ENCODE data around the gene VRK2.
"Not testable (repeated sequence)": the region's sequence is repeated elsewhere in the genome, so short reads cannot be mapped to it uniquely, and the experiment has no call there.

The VRK2 gene

DNA sequence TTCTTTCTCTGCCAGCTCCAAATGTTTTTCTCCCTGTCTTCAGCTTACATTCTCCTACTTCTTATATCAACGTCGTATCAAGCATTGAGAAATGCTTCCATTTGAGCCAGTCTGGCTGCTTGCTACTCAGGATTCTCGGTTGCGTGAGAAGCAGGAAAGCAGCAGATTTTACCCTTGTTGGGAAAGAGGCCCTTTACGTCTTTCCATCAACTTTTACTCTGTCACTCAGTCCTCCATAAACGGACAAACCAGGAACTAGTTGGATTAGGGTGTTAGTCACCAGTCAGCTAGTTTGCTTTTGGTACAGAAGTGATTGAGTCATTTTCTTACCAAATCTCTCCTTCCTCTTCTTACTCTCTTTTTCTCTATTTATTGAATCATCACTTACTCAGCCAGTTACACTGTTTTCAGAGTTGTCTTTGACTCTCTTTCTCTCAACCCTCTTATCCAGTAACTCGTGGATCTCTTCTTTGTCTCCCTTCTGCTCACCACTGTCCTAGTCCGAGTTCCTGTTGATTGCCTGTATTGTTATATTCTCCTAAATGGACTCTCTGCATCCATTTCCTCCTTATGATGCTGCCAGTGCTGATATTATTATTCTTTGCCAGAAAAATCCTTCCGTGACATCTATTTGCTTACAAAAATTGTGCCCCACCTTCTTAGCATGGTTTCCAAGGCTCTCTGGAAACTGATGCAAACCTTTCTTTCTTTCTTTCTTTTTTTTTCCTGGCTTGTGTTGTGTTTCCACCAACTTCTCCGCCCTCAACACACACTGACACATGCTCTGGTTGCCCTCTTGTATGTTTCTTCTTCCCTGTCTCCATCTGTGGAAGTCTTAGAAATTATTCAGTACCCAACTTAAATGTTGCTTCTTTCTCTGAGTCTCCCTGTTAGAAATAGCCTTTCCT is 61.5 kb downstream of the VRK2 start:
- DNase-seq (ENCODE audit: low read depth, low spot score), result peak; percentile 66

DNA sequence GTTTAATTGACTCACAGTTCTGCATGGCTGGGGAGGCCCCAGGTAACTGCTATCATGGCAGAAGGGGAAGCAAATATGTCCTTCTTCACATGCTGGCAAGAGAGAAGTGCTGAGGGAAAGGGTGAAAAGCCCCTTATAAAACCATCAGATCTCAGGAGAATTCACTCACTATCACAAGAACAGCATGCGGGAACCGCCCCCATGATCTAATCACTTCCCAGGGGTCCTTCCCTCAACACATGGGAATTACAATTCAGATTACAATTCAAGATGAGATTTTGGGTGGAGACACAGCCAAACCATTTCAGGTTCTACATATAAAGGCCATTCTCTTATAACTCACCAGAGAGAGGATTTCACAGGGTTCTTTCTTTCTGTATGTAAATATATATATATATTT is 62.9 kb downstream of the VRK2 start:
- no peak for DNase-seq (ENCODE audit: low read depth, low spot score)

DNA sequence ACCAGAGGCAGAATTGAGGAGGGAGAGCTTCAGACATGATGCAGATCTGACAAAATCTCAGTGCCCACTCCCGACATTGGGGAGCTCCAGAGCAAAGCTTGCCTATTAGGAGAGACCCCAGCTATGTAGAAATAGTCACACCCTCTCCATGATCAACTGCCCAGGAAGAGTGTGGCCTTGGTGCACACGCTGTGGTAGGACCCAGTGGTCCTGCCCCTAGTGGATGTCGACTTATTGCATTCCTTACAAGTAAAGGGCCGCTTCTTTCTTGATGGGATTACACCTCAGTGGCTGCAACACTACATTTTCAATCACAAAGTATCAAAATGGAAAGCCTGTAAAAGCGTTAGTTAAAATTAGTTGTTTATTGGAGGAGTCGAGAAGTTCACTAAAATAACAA is 64.2 kb downstream of the VRK2 start:
- no peak for DNase-seq (ENCODE audit: low read depth, low spot score)

DNA sequence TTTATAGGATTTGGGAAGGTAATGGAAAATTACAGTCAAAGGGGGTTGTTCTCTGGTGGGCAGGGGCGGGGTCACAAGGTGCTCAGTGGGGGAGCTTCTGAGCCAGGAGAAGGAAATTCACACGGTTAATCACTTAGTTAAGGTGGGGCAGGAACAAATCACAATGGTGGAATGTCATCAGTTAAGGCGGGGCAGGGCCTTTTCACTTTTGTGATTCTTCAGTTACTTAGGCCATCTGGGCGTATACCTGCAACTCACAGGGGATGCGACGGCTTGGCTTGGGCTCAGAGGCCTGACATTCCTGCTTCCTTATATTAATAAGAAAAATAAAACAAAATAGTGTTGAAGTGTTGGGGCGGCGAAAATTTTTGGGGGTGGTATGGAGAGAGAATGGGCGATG is 67.0 kb downstream of the VRK2 start:
- DNase-seq (ENCODE audit: low read depth, low spot score), result not testable (repeated sequence)

DNA sequence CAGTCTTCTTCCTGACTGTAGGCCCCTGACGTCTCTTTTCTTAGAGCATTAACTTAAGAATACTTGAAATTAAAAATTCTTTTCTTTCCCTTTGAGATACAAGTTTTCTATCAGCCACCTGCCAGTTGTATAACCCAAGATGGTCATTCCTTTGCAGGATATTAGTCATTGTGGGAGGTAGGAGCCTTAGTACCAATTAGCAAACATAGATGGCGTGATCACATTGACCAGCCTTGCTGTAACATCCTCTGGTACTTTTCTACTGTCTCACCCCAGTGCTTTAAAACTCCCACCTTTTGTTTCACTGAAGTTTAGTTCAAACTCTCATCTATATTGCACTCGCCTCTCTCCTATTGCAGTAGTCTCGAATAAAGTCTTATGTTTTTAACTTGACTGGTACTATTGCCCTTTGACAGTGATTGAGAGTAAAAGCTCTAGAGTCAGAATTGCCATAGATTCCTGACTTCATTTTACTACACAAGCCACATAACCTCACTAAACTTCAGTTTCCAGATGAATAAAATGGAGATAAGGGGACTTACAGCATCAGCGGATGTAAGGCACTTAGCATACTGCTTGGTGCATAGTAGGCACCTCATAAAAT is 74.1 kb downstream of the VRK2 start:
- no peak for DNase-seq (ENCODE audit: low read depth, low spot score)

DNA sequence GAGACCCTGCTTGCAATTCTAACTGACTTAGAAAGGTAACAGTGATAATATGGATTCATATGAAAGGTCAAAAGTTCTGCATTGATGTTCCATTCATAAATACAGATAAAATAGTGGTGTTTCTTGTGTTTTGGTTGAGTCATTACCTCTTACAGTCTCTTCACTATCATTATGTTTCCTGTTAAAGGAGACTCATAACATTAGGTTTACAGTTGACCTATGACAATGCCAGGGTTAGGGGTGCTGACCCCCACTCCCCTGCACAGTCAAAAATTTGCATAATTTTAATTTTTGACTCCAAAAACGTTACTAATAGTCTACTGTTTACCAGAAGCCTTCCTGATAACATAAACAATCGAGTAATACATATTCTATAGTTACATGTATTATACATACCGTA is 75.4 kb downstream of the VRK2 start:
- no peak for DNase-seq (ENCODE audit: low read depth, low spot score)

DNA sequence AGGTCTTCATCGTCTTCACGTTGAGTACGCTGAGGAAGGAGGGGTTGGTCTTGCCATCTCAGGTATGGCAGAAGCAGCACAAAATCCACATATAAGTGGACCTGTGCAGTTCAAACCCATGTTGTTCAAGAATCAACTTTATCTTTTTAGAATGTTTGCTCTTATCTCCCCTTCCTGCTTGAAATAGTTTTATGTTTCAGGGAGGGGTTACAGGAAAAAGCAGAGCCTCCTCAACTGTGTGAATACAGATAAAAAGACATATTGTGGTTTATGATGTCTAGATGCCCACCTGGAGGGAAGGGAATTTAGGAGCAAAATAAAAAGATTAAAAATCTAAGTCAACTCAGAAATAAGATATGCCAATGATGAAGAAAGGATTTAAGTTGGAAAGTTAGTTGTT is 75.9 kb downstream of the VRK2 start:
- DNase-seq (ENCODE audit: low read depth, low spot score), result no peak

DNA sequence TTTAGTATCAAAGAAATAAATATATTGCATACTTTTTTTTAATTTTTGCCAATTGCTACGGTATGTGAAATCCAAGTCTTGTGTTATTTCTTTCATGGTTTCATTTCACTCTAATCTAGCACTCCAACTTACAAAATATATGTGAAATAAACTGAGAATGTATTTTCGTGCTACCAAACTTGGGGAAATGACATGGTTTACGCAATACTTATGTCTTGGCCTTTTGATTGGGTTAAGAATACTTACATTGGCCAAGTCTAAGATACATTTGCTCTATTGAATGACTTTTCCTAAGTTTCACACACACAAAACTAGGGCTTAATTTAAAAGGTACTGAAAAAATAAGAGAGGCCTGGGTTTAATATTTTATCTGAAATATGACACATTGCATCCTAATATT is 80.5 kb downstream of the VRK2 start:
- DNase-seq (ENCODE audit: low read depth, low spot score), result no peak

DNA sequence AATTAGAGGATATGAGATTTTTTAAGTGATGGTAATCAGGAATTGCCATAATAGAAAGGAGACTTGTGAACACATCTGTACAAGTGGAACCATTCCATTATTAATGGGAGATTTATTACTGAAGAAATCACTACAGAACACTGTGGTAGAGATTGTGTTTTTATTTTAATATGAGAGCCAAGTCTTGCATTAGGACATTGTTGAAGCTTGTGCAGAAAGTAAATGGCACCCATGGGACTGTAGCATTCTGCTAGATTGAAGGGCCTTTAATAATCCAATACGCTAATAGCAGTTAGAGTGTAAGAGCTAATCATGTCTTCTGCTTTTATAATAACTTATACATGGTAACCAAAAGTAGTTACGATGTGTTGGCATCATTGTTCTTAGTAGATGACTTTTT is 83.6 kb downstream of the VRK2 start:
- DNase-seq (ENCODE audit: low read depth, low spot score), result no peak

DNA sequence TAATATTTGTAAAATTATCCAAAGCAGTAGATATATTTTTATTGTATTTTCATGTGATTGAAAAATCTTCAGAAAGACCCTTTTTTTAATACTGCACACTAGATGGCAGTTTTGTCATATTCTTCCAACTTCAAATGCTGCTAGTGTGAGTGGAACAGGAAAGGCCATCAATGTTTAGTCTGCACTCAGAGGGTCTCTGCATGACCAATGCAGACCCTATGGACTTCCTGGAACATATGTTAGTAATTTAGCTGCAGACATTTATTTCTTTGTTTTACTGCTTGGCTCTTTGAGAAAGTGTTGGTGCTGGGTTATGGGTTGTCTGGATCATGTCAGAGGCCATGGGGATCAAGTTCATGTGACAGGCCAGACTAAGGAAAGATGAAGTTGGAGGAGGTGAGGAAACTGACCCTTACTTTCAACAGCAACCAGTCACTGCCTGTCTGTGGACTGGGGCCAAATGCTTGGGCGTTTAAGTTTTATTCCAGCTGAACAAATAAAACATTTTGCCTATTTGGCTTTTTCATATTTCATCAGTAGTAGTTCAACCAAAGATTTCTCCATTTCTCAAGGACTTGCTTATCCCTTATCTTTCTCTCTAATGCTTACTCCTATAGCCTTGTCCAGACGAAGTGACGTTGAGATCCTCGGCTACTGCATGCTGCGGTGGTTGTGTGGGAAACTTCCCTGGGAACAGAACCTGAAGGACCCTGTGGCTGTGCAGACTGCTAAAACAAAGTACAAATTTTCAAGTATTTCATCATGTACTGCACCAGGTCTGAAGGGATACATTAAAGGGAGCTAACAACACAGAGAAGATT is 84.8 kb downstream of the VRK2 start:
- peak; percentile 28 for DNase-seq (ENCODE audit: low read depth, low spot score)

DNA sequence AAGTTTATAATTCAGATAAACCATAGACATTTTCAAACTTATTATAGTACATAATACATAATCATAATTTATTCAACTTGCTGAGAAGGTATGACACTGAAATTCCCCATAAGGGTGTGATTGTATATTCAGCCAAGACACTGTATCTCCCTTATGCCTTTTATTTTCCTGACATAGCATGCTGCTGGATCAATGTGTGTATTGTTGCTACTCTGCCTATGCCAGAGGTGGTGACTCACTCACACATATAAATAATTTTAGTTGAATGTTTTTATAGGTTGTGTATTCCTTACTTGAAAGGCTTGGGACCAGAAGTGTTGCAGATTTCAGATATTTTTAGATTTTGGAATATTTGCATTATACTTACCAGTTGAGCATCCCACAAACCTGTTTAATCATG is 86.8 kb downstream of the VRK2 start:
- no peak for DNase-seq (ENCODE audit: low read depth, low spot score)

DNA sequence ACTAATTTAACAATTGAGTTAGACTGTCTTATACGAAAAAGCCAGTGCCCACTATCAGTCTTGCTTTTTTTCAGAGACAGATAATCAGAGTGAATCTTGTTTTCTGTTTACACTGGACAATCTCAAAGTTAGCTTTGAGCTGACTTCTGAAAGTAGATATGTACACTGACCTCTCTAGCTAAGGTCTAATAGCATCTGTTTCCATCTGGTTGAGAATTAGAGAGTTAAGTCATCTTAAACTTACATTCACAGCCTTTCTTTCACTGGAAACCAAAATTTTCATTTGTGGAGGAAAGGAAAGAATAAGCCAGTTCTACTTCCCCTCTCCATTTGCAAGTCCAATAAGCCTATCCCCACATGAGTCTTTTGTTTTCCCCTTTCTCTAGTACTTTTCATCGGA is 89.3 kb downstream of the VRK2 start:
- DNase-seq (ENCODE audit: low read depth, low spot score), result no peak

DNA sequence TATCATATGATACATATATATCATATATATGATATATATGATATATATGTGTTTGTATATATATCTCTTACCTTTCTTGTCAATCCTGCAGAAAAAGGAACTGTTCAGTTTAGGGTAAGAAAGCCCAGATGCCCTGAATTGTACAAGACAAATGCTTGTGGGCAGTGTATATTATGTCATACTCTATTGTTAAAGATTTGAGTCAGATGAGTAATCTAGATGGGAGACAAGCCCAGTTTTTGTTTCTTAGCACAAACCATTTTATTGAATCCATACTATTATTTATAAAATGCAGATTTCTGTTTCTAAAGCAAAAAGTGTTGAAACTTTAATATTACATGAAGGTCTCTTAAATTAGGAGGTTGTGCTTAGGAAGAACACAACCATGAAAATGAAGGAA is 90.6 kb downstream of the VRK2 start:
- peak; percentile 58 for DNase-seq (ENCODE audit: low read depth, low spot score)

DNA sequence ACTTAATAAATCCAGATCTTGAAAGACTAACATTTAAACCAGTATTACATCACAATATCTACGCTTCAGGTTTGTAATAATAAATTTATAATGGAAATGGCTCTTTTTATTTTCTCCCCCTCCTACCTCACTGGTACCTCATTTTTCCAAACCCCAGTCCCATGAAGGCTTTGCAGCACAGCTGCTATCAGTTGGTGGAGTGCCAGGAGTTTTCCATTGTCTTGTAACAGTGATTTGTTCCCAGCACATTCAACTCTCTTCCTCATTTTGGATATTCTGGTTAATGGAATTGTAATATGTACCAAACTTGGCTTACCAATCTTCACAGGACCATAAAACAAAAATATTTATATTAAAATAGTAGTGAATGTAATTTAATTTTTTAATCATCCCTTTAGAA is 91.2 kb downstream of the VRK2 start:
- DNase-seq (ENCODE audit: low read depth, low spot score), result no peak

DNA sequence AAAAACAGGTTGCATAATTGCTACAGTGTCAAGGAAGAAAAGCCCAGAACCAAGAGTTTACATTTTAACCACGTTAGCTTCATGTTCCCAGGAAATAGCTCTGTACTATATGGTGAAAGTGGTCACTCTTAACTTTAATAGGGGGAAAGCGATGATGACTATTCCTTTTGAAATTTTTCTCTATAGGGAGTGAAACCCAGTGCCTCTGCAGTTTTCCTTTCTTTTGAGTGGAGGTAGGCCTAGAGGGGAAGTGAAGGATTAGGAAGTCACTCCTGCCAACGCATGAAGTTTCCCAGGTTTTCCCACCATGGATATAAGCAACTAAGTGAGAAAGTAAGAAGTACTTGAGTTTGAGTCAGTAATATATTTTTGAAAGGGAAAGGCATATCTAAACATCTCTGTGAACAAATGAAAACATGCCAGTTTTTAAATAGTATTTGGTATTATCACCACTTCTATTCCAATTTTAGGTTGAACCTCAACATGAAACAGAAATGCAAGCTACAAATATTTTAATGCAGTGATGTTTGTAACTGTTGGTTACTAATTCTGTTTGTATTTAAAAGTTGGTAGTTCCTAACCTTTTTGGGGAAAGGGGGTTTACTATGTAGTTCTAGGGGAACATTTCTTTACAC is 91.9 kb downstream of the VRK2 start:
- DNase-seq (ENCODE audit: low read depth, low spot score), result no peak

DNA sequence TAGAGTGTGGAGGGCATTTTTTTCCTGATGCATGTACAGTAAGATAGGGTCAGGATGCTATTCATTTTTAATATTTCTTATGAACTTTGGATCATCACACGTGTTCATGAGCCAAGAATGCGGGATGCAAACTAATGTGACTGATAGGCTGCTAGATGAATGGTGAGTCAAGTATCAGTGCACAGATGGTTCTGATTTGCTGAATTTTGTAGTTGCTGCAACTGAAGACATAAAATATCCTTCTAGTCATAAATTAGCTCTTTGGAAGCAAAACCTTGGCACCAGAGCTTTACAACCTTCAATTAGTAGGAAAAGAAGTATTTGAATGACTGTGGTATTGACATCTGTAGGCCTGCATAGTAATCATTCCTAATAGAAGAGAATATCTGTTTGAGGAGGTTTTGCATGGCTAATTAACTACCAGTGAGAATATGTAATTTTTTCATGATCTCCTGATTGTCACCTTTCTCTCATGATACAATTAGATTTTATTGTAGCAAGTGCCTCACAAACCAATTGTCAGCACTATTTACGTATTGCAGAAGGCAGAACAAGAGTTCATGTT is 94.0 kb downstream of the VRK2 start:
- DNase-seq (ENCODE audit: low read depth, low spot score), result no peak

DNA sequence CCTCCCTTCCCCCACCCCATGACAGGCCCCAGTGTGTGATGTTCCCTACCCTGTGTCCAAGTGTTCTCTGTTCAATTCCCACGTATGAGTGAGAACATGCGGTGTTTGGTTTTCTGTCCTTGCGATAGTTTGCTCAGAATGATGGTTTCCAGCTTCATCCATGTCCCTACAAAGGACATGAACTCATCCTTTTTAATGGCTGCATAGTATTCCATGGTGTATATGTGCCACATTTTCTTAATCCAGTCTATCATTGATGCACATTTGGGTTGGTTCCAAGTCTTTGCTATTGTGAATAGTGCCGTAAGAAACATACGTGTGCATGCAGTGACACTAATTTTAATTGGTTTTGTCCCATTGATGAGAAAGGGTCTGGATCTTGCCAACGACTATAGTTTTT is 99.2 kb downstream of the VRK2 start:
- not testable (repeated sequence) for DNase-seq (ENCODE audit: low read depth, low spot score)

DNA sequence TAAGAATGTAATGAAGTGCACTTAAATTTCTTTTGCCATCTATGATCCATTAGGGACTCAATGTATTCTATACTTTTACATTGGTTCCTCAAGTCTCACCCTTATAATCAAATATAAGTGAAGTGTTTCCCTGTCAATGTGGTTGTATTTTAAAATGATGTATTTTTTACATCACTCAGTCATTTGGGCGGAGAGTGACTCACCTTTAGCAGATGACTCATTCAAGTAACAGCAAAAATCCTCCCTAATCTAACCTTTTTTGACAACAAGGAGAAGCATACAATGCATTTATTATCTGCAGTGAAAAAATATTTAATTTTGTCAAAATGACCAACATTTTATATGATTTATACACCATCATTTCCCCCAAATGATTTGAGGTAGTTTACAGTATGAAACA is 100.1 kb downstream of the VRK2 start:
- peak; percentile 36 for DNase-seq (ENCODE audit: low read depth, low spot score)

DNA sequence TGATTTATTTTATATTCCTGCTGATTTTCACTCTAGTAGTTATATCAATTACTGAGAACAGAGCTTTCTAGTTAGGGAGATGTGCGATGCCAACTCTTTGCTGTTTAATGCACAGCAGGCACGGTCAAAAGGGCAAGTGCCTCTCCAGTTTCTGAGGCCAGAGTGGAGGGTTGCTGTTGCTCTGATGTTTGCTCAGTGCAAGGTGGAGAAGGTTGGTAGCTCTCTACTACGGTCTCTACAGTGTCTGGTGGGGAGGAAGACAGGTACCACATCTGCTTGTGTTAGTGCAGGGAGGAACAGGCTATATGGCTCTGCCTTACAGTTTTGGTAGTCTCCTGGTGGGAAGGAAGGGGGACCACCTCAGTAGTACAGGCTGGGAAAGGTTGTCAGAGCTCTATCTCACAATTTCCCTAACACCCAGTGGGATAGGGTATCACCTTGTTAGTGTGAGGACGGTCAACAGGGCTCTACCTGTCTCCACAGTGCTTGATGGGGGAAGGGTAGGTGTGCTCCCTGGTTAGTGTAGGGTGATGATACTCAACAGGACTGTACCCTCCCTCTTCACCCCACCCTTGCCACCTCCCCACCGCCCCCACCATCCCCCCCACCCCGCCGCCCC is 108.7 kb downstream of the VRK2 start:
- no peak for DNase-seq (ENCODE audit: low read depth, low spot score)

DNA sequence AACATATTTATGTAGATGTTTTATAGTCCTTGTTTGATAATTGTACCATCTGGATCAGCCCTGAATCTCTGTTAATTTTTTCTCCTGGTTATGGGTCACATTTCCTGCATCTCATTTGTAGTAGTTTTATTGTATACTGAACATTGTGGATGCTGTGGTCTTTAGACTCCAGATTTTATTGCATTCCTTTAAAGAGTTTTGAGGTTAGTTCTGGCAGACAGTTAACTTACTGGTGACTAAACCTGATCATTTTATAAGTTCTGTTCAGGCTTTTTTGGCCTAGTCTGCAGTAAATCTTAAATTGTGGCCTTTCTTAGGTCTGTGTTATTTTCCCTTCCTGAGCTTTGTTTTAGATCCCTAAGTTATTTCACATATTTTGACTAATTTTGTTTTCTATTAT is 110.2 kb downstream of the VRK2 start:
- DNase-seq (ENCODE audit: low read depth, low spot score), result peak; percentile 75

DNA sequence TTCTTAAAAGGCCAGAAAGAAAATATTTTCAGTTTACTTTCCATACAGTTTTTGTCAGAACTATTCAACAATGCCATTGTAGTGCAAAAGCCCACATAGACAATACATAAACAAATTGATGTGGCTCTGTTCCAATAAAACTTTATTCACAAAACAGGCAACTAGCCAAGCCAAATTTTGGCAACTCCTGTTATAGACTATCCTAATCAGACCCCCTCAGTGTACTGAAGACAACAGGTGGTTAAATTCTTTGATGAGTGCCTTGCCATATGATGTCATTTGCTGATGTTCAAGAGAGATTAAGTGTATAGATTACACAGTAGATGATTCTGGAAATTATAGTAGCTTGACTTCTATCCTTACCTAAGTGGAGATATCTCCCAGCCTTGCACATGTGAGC is 111.1 kb downstream of the VRK2 start:
- DNase-seq (ENCODE audit: low read depth, low spot score), result no peak
